Common myeloid progenitor, CD34-positive (primary cell): ENCODE measurements around the gene FSIP1.

Experiments used
- CTCF ChIA-PET: fragments of 350-600 bp; sonication (Branson Sonifier 250); formaldehyde crosslinking; loops from one replicate; lab custom pipeline; 2021; ENCODE audit warnings: antibody characterized with exemption; lab: Charles Lee
- POLR2A ChIA-PET: fragments of 350-600 bp; sonication (Branson Sonifier 250); formaldehyde crosslinking; loops from one replicate; lab custom pipeline; 2021; ENCODE audit warnings: antibody characterized with exemption; lab: Charles Lee
- DNase-seq, 3 donors: peaks; one replicate each; pipeline versions ENCODE4 v3.0.0 to v3.0.0-alpha.2; 2013
- H3K27ac ChIP-seq, 2 experiments: 1 replicate in 1 of 2; 2 replicates in 1 of 2; pipeline ENCODE4 v1.7.0; 2013; ENCODE audit warnings: inconsistent platforms in 2 of 2, low read length in 2 of 2, mild to moderate bottlenecking in 2 of 2, low read depth in 1 of 2, moderate library complexity in 1 of 2; ENCODE audit not compliant: severe bottlenecking in 2 of 2, insufficient read depth in 1 of 2, poor library complexity in 1 of 2
- H3K27me3 ChIP-seq, 5 experiments: replicated peaks in 2 of 5; 1 replicate in 3 of 5; 2 replicates in 2 of 5; pipeline versions ENCODE4 v1.6.1 to v1.7.0; 2013; ENCODE audit warnings: low read length in 4 of 5, mild to moderate bottlenecking in 2 of 5, moderate library complexity in 2 of 5, inconsistent platforms in 1 of 5; ENCODE audit not compliant: insufficient read depth in 5 of 5, control insufficient read depth in 4 of 5
- H3K36me3 ChIP-seq, 4 experiments: 1 replicate in 2 of 4; 2 replicates in 2 of 4; pipeline versions ENCODE4 v1.6.1 to v1.7.0; 2013; ENCODE audit warnings: low read length in 3 of 4, control low read depth in 1 of 4, mild to moderate bottlenecking in 1 of 4; ENCODE audit not compliant: control insufficient read depth in 4 of 4, insufficient read depth in 4 of 4
- H3K4me1 ChIP-seq, 4 experiments: 1 replicate in 3 of 4; 2 replicates in 1 of 4; pipeline versions ENCODE4 v1.6.1 to v1.7.1; 2013; ENCODE audit warnings: low read length in 3 of 4, mild to moderate bottlenecking in 3 of 4, control low read depth in 1 of 4, inconsistent platforms in 1 of 4, moderate library complexity in 1 of 4; ENCODE audit not compliant: control insufficient read depth in 4 of 4, insufficient read depth in 4 of 4; ENCODE audit errors: control extremely low read depth in 1 of 4
- H3K4me3 ChIP-seq, 7 experiments: 1 replicate in 4 of 7; 2 replicates in 3 of 7; pipeline versions ENCODE4 v1.5.1 to v1.7.0; 2013; ENCODE audit warnings: mild to moderate bottlenecking in 7 of 7, low read length in 6 of 7, moderate library complexity in 6 of 7, inconsistent platforms in 2 of 7, low read depth in 2 of 7, control low read depth in 1 of 7; ENCODE audit not compliant: insufficient read depth in 4 of 7, control insufficient read depth in 1 of 7; ENCODE audit errors: extremely low read depth in 1 of 7
- H3K9me3 ChIP-seq, 5 experiments: 1 replicate in 4 of 5; 2 replicates in 1 of 5; pipeline versions ENCODE4 v1.6.1 to v1.7.1; 2013; ENCODE audit warnings: low read length in 4 of 5, mild to moderate bottlenecking in 2 of 5, inconsistent platforms in 1 of 5, low read depth in 1 of 5, moderate library complexity in 1 of 5; ENCODE audit not compliant: control insufficient read depth in 4 of 5, insufficient read depth in 2 of 5; ENCODE audit errors: control extremely low read depth in 1 of 5
- WGBS: methylation state at CpG from one replicate; pipeline ENCODE4 v1.1.5; 2013; ENCODE audit not compliant: insufficient coverage; 5-methylcytosine and 5-hydroxymethylcytosine counted together

The FSIP1 gene

GRCh38 chr15:39717134-39717533 lies 65.5 kb downstream of the FSIP1 start:
- no CpG with 5 or more reads among the region's 1 CpG for WGBS
- H3K4me1 ChIP-seq, result peaks cover 4 to 24% (median 8%) of the 10 kb centered on the region in 4 experiments
- H3K9me3 ChIP-seq, result peaks cover 0 to 4% (median 2%) of the 10 kb centered on the region in 5 experiments
- POLR2A ChIA-PET, result no interaction called here
- H3K36me3 ChIP-seq, result no peaks in the 10 kb centered on the region
- H3K27me3 ChIP-seq, result no peaks in the 10 kb centered on the region
- no peak for DNase-seq
- H3K4me3 ChIP-seq, result no peak overlapping the region
- CTCF ChIA-PET, result no interaction called here
- no peak overlapping the region for H3K27ac ChIP-seq

GRCh38 chr15:39714251-39714650 lies 68.4 kb downstream of the FSIP1 start:
- Histone ChIP-seq H3K27me3 (no peaks in the 10 kb centered on the region), H3K9me3 (peaks cover 0 to 4% (median 2%) of the 10 kb centered on the region in 5 experiments), H3K27ac (no peak overlapping the region), H3K4me1 (peaks cover 0 to under 1% (median 0%) of the 10 kb centered on the region in 4 experiments), H3K4me3 (no peak overlapping the region), H3K36me3 (no peaks in the 10 kb centered on the region)
- WGBS, result 100% methylated on average over 2 of the region's 2 CpGs
- CTCF ChIA-PET, result no interaction called here
- POLR2A ChIA-PET, result no interaction called here
- DNase-seq, result no peak

GRCh38 chr15:39713846-39714245 lies 68.8 kb downstream of the FSIP1 start:
- POLR2A ChIA-PET, result no interaction called here
- 100% methylated on average over 1 of the region's 1 CpG for WGBS

GRCh38 chr15:39710681-39711080 lies 72.0 kb downstream of the FSIP1 start:
- ChIA-PET CTCF (interaction anchor here (1.3 kb wide), 1 partner anchor 9 kb away, joined by 3 read pairs; no protein-coding TSS in a partner anchor), POLR2A (no interaction called here)
- no peaks in the 10 kb centered on the region for H3K36me3 ChIP-seq
- peaks cover 0 to 3% (median 2%) of the 10 kb centered on the region in 5 experiments for H3K9me3 ChIP-seq
- H3K27me3 ChIP-seq, result no peaks in the 10 kb centered on the region
- no peak overlapping the region for H3K4me3 ChIP-seq
- H3K27ac ChIP-seq, result no peak overlapping the region
- WGBS, result no CpG with 5 or more reads among the region's 2 CpGs
- H3K4me1 ChIP-seq, result no peaks in the 10 kb centered on the region
- DNase-seq, result no peak

More at GRCh38 chr15:39713846-39714245, 68.8 kb downstream of the FSIP1 start:
- no peaks in the 10 kb centered on the region for H3K36me3 ChIP-seq
- no peak overlapping the region for H3K27ac ChIP-seq
- H3K4me1 ChIP-seq, result no peaks in the 10 kb centered on the region
- H3K27me3 ChIP-seq, result no peaks in the 10 kb centered on the region
- no peak for DNase-seq
- CTCF ChIA-PET, result no interaction called here
- peaks cover 0 to 4% (median 2%) of the 10 kb centered on the region in 5 experiments for H3K9me3 ChIP-seq
- H3K4me3 ChIP-seq, result no peak overlapping the region

GRCh38 chr15:39709941-39710340 lies 72.7 kb downstream of the FSIP1 start:
- CTCF ChIA-PET, result interaction anchor here (1.3 kb wide), 1 partner anchor 8 kb away, joined by 3 read pairs; no protein-coding TSS in a partner anchor
- 96% methylated on average over 3 of the region's 4 CpGs for WGBS
- DNase-seq, result no peak
- no peaks in the 10 kb centered on the region for H3K36me3 ChIP-seq
- H3K27me3 ChIP-seq, result no peaks in the 10 kb centered on the region
- H3K4me3 ChIP-seq, result no peak overlapping the region
- H3K27ac ChIP-seq, result no peak overlapping the region
- POLR2A ChIA-PET, result no interaction called here
- peaks cover 0 to 3% (median 0%) of the 10 kb centered on the region in 5 experiments for H3K9me3 ChIP-seq
- H3K4me1 ChIP-seq, result no peaks in the 10 kb centered on the region

- Histone ChIP-seq H3K4me1 (no peaks in the 10 kb centered on the region), H3K9me3 (peaks cover 0 to 2% (median 0%) of the 10 kb centered on the region in 5 experiments), H3K36me3 (no peaks in the 10 kb centered on the region), H3K4me3 (no peak overlapping the region), H3K27ac (no peak overlapping the region), H3K27me3 (no peaks in the 10 kb centered on the region)
- WGBS, result no CpG with 5 or more reads among the region's 2 CpGs
- CTCF ChIA-PET, result no interaction called here
- no peak for DNase-seq
- POLR2A ChIA-PET, result interaction anchor here (0.6 kb wide), 1 partner anchor 13 kb away, joined by 4 read pairs; no protein-coding TSS in a partner anchor
Observed at GRCh38 chr15:39706206-39706605, 76.4 kb downstream of the FSIP1 start.

- Histone ChIP-seq H3K36me3 (no peaks in the 10 kb centered on the region), H3K4me1 (no peaks in the 10 kb centered on the region), H3K27me3 (no peaks in the 10 kb centered on the region), H3K4me3 (no peak overlapping the region), H3K27ac (no peak overlapping the region), H3K9me3 (no peaks in the 10 kb centered on the region)
- CTCF ChIA-PET, result no interaction called here
- POLR2A ChIA-PET, result no interaction called here
- DNase-seq, result peak in 2 of 3 donors; percentile 26 to 49
- WGBS, result no CpG with 5 or more reads among the region's 1 CpG
Observed at GRCh38 chr15:39704689-39705088, 78.0 kb downstream of the FSIP1 start.
